ENCODE data around the gene GPR55. TPM values are rescaled to one million over a fixed set of nuclear protein-coding genes. Genes with fewer than 3 reads are reported as not detected.

Gene GPR55
- total and polyA plus RNA-seq, 10 of the 15 experiments (the other 5 are each of a cell fraction or from before 2014, with no cell fraction given): 2.1 to 30.1 (median 16.2) TPM

DNA sequence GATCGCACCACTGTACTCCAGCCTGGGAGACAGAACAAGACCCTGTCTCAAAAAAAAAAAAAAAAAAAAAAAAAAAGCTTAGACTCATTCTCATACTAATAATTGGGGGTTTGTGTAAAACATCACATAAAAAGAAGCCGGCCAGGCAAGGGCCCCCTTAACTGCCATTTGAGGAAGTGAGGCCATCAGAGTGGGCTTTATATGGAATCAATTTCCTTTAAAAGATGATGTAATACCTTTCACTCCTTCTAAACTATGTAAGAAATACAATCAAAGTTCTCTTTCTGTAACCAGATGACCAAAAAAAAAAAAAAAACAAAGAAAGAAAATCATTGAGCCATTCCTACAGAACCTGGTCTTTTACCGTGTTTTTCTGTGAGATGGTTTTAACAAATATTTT is 13.1 kb upstream of the GPR55 start (continued):
- TF ChIP-seq, protein P1, sequence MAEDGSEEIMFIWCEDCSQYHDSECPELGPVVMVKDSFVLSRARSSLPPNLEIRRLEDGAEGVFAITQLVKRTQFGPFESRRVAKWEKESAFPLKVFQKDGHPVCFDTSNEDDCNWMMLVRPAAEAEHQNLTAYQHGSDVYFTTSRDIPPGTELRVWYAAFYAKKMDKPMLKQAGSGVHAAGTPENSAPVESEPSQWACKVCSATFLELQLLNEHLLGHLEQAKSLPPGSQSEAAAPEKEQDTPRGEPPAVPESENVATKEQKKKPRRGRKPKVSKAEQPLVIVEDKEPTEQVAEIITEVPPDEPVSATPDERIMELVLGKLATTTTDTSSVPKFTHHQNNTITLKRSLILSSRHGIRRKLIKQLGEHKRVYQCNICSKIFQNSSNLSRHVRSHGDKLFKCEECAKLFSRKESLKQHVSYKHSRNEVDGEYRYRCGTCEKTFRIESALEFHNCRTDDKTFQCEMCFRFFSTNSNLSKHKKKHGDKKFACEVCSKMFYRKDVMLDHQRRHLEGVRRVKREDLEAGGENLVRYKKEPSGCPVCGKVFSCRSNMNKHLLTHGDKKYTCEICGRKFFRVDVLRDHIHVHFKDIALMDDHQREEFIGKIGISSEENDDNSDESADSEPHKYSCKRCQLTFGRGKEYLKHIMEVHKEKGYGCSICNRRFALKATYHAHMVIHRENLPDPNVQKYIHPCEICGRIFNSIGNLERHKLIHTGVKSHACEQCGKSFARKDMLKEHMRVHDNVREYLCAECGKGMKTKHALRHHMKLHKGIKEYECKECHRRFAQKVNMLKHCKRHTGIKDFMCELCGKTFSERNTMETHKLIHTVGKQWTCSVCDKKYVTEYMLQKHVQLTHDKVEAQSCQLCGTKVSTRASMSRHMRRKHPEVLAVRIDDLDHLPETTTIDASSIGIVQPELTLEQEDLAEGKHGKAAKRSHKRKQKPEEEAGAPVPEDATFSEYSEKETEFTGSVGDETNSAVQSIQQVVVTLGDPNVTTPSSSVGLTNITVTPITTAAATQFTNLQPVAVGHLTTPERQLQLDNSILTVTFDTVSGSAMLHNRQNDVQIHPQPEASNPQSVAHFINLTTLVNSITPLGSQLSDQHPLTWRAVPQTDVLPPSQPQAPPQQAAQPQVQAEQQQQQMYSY (CRISPR knock-in tag; IDR thresholded peaks at IDR 0.05): no peak
- no peak for TF ChIP-seq SIN3A (IDR thresholded peaks at IDR 0.05; ENCODE audit: low read depth, low read length)

DNA sequence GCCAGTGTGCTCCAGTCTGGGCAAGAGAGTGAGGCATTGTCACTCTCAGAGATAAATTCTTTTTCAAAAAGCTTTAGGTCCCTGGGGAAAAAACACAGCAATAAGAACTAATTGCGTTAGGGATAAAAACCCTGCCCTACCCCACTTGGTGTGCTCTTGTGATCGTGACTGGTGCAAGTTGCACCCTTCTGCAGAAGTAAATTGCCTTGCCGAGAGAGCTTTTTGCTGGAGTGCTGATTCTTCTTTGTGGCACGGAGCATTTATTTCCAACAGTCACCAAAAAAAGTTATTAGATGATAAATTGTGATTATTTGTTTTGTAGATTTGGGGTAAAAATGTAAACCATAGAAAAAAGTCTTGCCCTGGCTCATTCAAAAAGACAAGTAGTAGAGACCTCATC is 12.3 kb upstream of the GPR55 start:
- intact Hi-C loops (cut with micrococcal nuclease; ENCODE audit: unreplicated experiment): no loop called here
- TF ChIP-seq SREBF2 (IDR thresholded peaks at IDR 0.05; ENCODE audit: low read length) (no peak), NR2C1 (IDR thresholded peaks at IDR 0.05) (no peak), CBX5 (IDR thresholded peaks at IDR 0.05; ENCODE audit: low read depth) (peak; percentile 72; the same call in 1 of the 2 replicates), ZNF622 (IDR thresholded peaks at IDR 0.05) (no peak), PBX3 (IDR thresholded peaks at IDR 0.05; ENCODE audit: insufficient replicate concordance, low read depth, low read length) (no peak), YBX1 (IDR thresholded peaks at IDR 0.05) (no peak)
- FAIRE-seq: no peak
- no peak for ATAC-seq
- H3K9me3 ChIP-seq (replicated peaks; ENCODE audit: control insufficient read depth, insufficient read depth, low read length): peaks cover 20% of the 10 kb centered on the region
- no peak overlapping the region for H3K9ac ChIP-seq (ENCODE audit: control insufficient read depth, insufficient read depth, low read length)
- H3K27ac ChIP-seq (ENCODE audit: control insufficient read depth, insufficient read depth): no peak overlapping the region
- no peaks in the 10 kb centered on the region for H3K27me3 ChIP-seq (replicated peaks in 1 of 2; ENCODE audit: control insufficient read depth in 2 of 2, insufficient read depth in 2 of 2, low read length in 1 of 2)
- H3K36me3 ChIP-seq (ENCODE audit: control insufficient read depth in 2 of 2, insufficient read depth in 2 of 2, low read length in 1 of 2): no peaks in the 10 kb centered on the region
- ChIA-PET SMC1A (ENCODE audit: uncharacterized antibody, unreplicated experiment) (interaction anchor here (1.4 to 2.3 kb wide), 3 partner anchors 36 to 49 kb away, joined by 4 to 16 read pairs (median 7); no protein-coding TSS in a partner anchor), CTCF (interaction anchor here (8.1 to 28.4 kb wide), 2 partner anchors 10 to 48 kb away, joined by 74 to 372 read pairs; partner anchors contain the start of gene GPR55), RAD21 (ENCODE audit: unreplicated experiment) (interaction anchor here (1.2 to 1.4 kb wide), 2 partner anchors 35 to 50 kb away, joined by 3 to 4 read pairs; no protein-coding TSS in a partner anchor), POLR2A (interaction anchor here (1.2 kb wide), 1 partner anchor 40 kb away, joined by 3 read pairs; no protein-coding TSS in a partner anchor)
- no peak overlapping the region for H3K4me3 ChIP-seq
- BruUV-seq (replicated peaks): no TSS peak
- no peak overlapping the region for H3K4me2 ChIP-seq (ENCODE audit: control insufficient read depth, insufficient read depth)
- no peaks in the 10 kb centered on the region for H4K20me1 ChIP-seq (ENCODE audit: control insufficient read depth, insufficient read depth)
- DNase-seq (ENCODE audit: low read depth, low spot score): no peak
- in situ Hi-C loops (cut with MboI): no loop called here
- H3K79me2 ChIP-seq (ENCODE audit: control insufficient read depth, insufficient read depth, low read length): no peaks in the 10 kb centered on the region
- no peak overlapping the region for H2AFZ ChIP-seq (ENCODE audit: control insufficient read depth, low read depth, low read length)
- WGBS (ENCODE audit: insufficient coverage, insufficient replicate concordance, low lambda C conversion rate, missing lambda C conversion rate): 65% methylated on average over 4 of the region's 4 CpGs
- no peaks in the 10 kb centered on the region for H3K4me1 ChIP-seq (ENCODE audit: control insufficient read depth, insufficient read depth, low read length)
